GM18526 (cell line): ENCODE data around the gene CPNE1.

Experiments used
- POLR2A ChIP-seq: IDR thresholded peaks from 3 replicates; pipeline ENCODE4 v1.6.1; 2011; ENCODE audit not compliant: insufficient read length; ENCODE audit errors: extremely low read depth

CPNE1 gene

GRCh38 chr20:35599776-35600120 lies 65.0 kb downstream of the CPNE1 start:
- no peak for TF ChIP-seq POLR2A

- TF ChIP-seq POLR2A: no peak
These were observed 65.6 kb downstream of the CPNE1 start for GRCh38 chr20:35598899-35599775.

GRCh38 chr20:35598476-35598875 lies 66.2 kb downstream of the CPNE1 start:
- TF ChIP-seq POLR2A: no peak

- TF ChIP-seq POLR2A: no peak
These were observed 67.5 kb downstream of the CPNE1 start for GRCh38 chr20:35597186-35597585.

- TF ChIP-seq POLR2A: no peak
These were observed 68.8 kb downstream of the CPNE1 start for GRCh38 chr20:35595901-35596300.

- TF ChIP-seq POLR2A: no peak
These were observed 69.2 kb downstream of the CPNE1 start for GRCh38 chr20:35595456-35595855.

- no peak for TF ChIP-seq POLR2A
These were observed 72.2 kb downstream of the CPNE1 start for GRCh38 chr20:35592339-35592974.

- TF ChIP-seq POLR2A: no peak
These were observed 76.3 kb downstream of the CPNE1 start for GRCh38 chr20:35588397-35588796.

- no peak for TF ChIP-seq POLR2A
These were observed 77.3 kb downstream of the CPNE1 start for GRCh38 chr20:35587436-35587835.

GRCh38 chr20:35586751-35587425 lies 77.8 kb downstream of the CPNE1 start:
- TF ChIP-seq POLR2A: no peak

- TF ChIP-seq POLR2A: no peak
These were observed 80.8 kb downstream of the CPNE1 start for GRCh38 chr20:35583636-35584560.

GRCh38 chr20:35582741-35583404 lies 81.8 kb downstream of the CPNE1 start:
- no peak for TF ChIP-seq POLR2A

- TF ChIP-seq POLR2A: no peak
These were observed 82.6 kb downstream of the CPNE1 start for GRCh38 chr20:35582131-35582530.

- TF ChIP-seq POLR2A: no peak
These were observed 85.5 kb downstream of the CPNE1 start for GRCh38 chr20:35579196-35579595.

GRCh38 chr20:35578469-35578868 lies 86.2 kb downstream of the CPNE1 start:
- no peak for TF ChIP-seq POLR2A

- TF ChIP-seq POLR2A: no peak
These were observed 87.9 kb downstream of the CPNE1 start for GRCh38 chr20:35576816-35577215.
